H1 (cell line): ENCODE results near the gene DCDC2. TPM values are rescaled to one million over a fixed set of nuclear protein-coding genes. Genes with fewer than 3 reads are reported as not detected.

Source experiments
- CTCF ChIA-PET: fragments of 300-600 bp; sonication (Branson Sonifier 250); formaldehyde crosslinking; loops from one replicate; lab custom pipeline; 2021; ENCODE audit not compliant: partially characterized antibody; lab: Charles Lee
- POLR2A ChIA-PET: fragments of 300-600 bp; sonication (Branson Sonifier 250); formaldehyde crosslinking; loops from one replicate; lab custom pipeline; 2021; ENCODE audit warnings: inconsistent platforms; ENCODE audit not compliant: partially characterized antibody; lab: Charles Lee
- DNase-seq, 2 experiments: peaks; one replicate each; pipeline versions ENCODE4 v3.0.0 to v3.0.0-alpha.2; 2010 to 2022; ENCODE audit warnings: low spot score in 2 of 2, low read depth in 1 of 2, mixed read lengths in 1 of 2
- FAIRE-seq: peaks from 2 replicates; lab custom pipeline; 2011; peaks lifted over from hg19 to GRCh38; lab: Jason Lieb, UNC
- H2AFZ ChIP-seq: 2 replicates; pipeline ENCODE4 v1.8.1; 2012; ENCODE audit warnings: low read length, inconsistent platforms
- H2AK5ac ChIP-seq: 2 replicates; pipeline ENCODE4 v1.6.1; 2013; ENCODE audit warnings: low read depth, low read length
- H2BK120ac ChIP-seq: replicated peaks from 2 replicates; pipeline ENCODE3; 2013; ENCODE audit warnings: low read depth, low read length, inconsistent platforms
- H2BK12ac ChIP-seq: 2 replicates; pipeline ENCODE4 v1.6.1; 2013; ENCODE audit warnings: low read depth, low read length
- H2BK15ac ChIP-seq: 2 replicates; pipeline ENCODE4 v1.6.1; 2013; ENCODE audit warnings: low read length
- H2BK20ac ChIP-seq: 2 replicates; pipeline ENCODE4 v1.6.1; 2013; ENCODE audit warnings: low read length
- H2BK5ac ChIP-seq: 2 replicates; pipeline ENCODE4 v1.6.1; 2013; ENCODE audit warnings: low read depth, low read length
- H3K14ac ChIP-seq: 2 replicates; pipeline ENCODE4 v1.6.1; 2013; ENCODE audit warnings: inconsistent platforms; ENCODE audit not compliant: insufficient read length
- H3K18ac ChIP-seq: 2 replicates; pipeline ENCODE4 v1.6.1; 2013; ENCODE audit warnings: low read length; ENCODE audit errors: extremely low read depth
- H3K23ac ChIP-seq: 2 replicates; pipeline ENCODE4 v1.6.1; 2013; ENCODE audit warnings: inconsistent platforms; ENCODE audit not compliant: insufficient read length
- H3K23me2 ChIP-seq: 2 replicates; pipeline ENCODE4 v1.6.1; 2013; ENCODE audit warnings: low read depth, low read length
- H3K27ac ChIP-seq: 2 replicates; pipeline ENCODE4 v1.6.1; 2011; ENCODE audit warnings: low read depth, low read length, inconsistent platforms
- H3K27me3 ChIP-seq, 4 experiments: replicated peaks in 1 of 4; 1 replicate in 1 of 4; 2 replicates in 3 of 4; pipeline versions ENCODE4 v1.6.1 to v1.8.1; 2011 to 2013; ENCODE audit warnings: low read length in 3 of 4, mild to moderate bottlenecking in 3 of 4, inconsistent platforms in 2 of 4, mixed read lengths in 2 of 4, moderate library complexity in 1 of 4; ENCODE audit not compliant: control insufficient read depth in 3 of 4, insufficient read depth in 3 of 4; ENCODE audit errors: extremely low read depth in 1 of 4
- H3K36me3 ChIP-seq, 4 experiments: 2 replicates each; pipeline versions ENCODE4 v1.6.1 to v1.8.1; 2011 to 2013; ENCODE audit warnings: mild to moderate bottlenecking in 4 of 4, low read length in 3 of 4, moderate library complexity in 2 of 4, control low read depth in 1 of 4, inconsistent platforms in 1 of 4; ENCODE audit not compliant: insufficient read depth in 4 of 4, control insufficient read depth in 2 of 4
- H3K4ac ChIP-seq: replicated peaks from 2 replicates; pipeline ENCODE3; 2013; ENCODE audit warnings: low read length, low read depth, mixed read lengths, inconsistent platforms; ENCODE audit not compliant: insufficient read length
- H3K4me1 ChIP-seq, 4 experiments: replicated peaks in 1 of 4; 1 replicate in 1 of 4; 2 replicates in 3 of 4; pipeline versions ENCODE4 v1.6.1 to v1.8.1; 2011 to 2013; ENCODE audit warnings: low read length in 3 of 4, inconsistent platforms in 2 of 4, mixed read lengths in 1 of 4; ENCODE audit not compliant: insufficient read depth in 4 of 4, control insufficient read depth in 3 of 4
- H3K4me2 ChIP-seq, 2 experiments: 2 replicates each; pipeline versions ENCODE4 v1.6.1 to v1.8.1; 2011 to 2013; ENCODE audit warnings: low read depth in 2 of 2, low read length in 2 of 2, control low read depth in 1 of 2, inconsistent platforms in 1 of 2, mild to moderate bottlenecking in 1 of 2; ENCODE audit not compliant: insufficient read depth in 1 of 2
- H3K4me3 ChIP-seq, 4 experiments: fragments of 200-600, 300-600 bp in 1 of 4; sonication (generic), shearing (Covaris generic), sonication (Bioruptor Twin) in 1 of 4; 2 replicates each; pipeline versions ENCODE4 v1.5.1 to v1.8.1; 2011 to 2016; ENCODE audit warnings: low read length in 4 of 4, low read depth in 3 of 4, control low read depth in 2 of 4, inconsistent platforms in 2 of 4, mild to moderate bottlenecking in 2 of 4, mixed read lengths in 1 of 4, moderate library complexity in 1 of 4; ENCODE audit not compliant: insufficient read depth in 2 of 4; ENCODE audit errors: extremely low read depth in 1 of 4
- H3K56ac ChIP-seq: replicated peaks from 2 replicates; pipeline ENCODE3; 2013; ENCODE audit warnings: low read depth, mild to moderate bottlenecking, mixed read lengths, low read length, inconsistent platforms; ENCODE audit not compliant: insufficient read length
- H3K79me1 ChIP-seq: 2 replicates; pipeline ENCODE4 v1.6.1; 2013; ENCODE audit warnings: low read depth, low read length, control low read depth
- H3K79me2 ChIP-seq, 2 experiments: 2 replicates each; pipeline versions ENCODE4 v1.6.1 to v1.8.1; 2012 to 2013; ENCODE audit warnings: low read length in 2 of 2, mild to moderate bottlenecking in 2 of 2, inconsistent platforms in 1 of 2; ENCODE audit not compliant: insufficient read depth in 2 of 2, control insufficient read depth in 1 of 2
- H3K9ac ChIP-seq, 4 experiments: replicated peaks in 1 of 4; 1 replicate in 1 of 4; 2 replicates in 3 of 4; pipeline versions ENCODE4 v1.6.1 to v1.8.1; 2011 to 2013; ENCODE audit warnings: low read depth in 3 of 4, low read length in 3 of 4, control low read depth in 2 of 4, mild to moderate bottlenecking in 2 of 4, moderate library complexity in 2 of 4, inconsistent platforms in 1 of 4; ENCODE audit errors: extremely low read depth in 1 of 4
- H3K9me3 ChIP-seq, 2 experiments: 2 replicates each; pipeline versions ENCODE4 v1.6.1 to v1.8.1; 2012 to 2013; ENCODE audit warnings: mild to moderate bottlenecking in 2 of 2, moderate library complexity in 2 of 2, control low read depth in 1 of 2, inconsistent platforms in 1 of 2, low read depth in 1 of 2, low read length in 1 of 2, mixed read lengths in 1 of 2; ENCODE audit not compliant: insufficient read depth in 2 of 2
- H4K20me1 ChIP-seq, 2 experiments: replicated peaks in 1 of 2; 2 replicates each; pipeline versions ENCODE3 to v1.8.1; 2011 to 2013; ENCODE audit warnings: inconsistent platforms in 2 of 2, low read length in 2 of 2, mild to moderate bottlenecking in 1 of 2; ENCODE audit not compliant: insufficient read depth in 2 of 2, control insufficient read depth in 1 of 2
- H4K5ac ChIP-seq: 2 replicates; pipeline ENCODE4 v1.6.1; 2013; ENCODE audit warnings: low read length, low read depth, mixed read lengths, inconsistent platforms; ENCODE audit not compliant: insufficient read length
- H4K8ac ChIP-seq: 2 replicates; pipeline ENCODE4 v1.8.0; 2013; ENCODE audit warnings: mild to moderate bottlenecking, moderate library complexity, low read length, inconsistent platforms; ENCODE audit not compliant: insufficient read depth; ENCODE audit errors: extremely low read depth
- H4K91ac ChIP-seq: replicated peaks from 2 replicates; pipeline ENCODE3; 2013; ENCODE audit warnings: low read length, mixed read lengths, inconsistent platforms; ENCODE audit not compliant: insufficient read length
- CBX8 ChIP-seq: fragments of 300-800, 300-1000 bp; sonication (generic); IDR thresholded peaks from 2 replicates; pipeline ENCODE4 v1.7.1; 2016; ENCODE audit warnings: low read depth, low read length, borderline replicate concordance
- EGR1 ChIP-seq: IDR thresholded peaks from 2 replicates; pipeline ENCODE4 v1.6.1; 2011; ENCODE audit warnings: low read depth, low read length, borderline replicate concordance
- JUN ChIP-seq: IDR thresholded peaks from 2 replicates; pipeline ENCODE4 v1.6.1; 2011; ENCODE audit warnings: low read depth, mild to moderate bottlenecking, improper control_type of control experiment, low read length
- JUND ChIP-seq: IDR thresholded peaks from 2 replicates; pipeline ENCODE4 v1.6.1; 2011; ENCODE audit warnings: mild to moderate bottlenecking, improper control_type of control experiment, low read length
- RXRA ChIP-seq: IDR thresholded peaks from 2 replicates; pipeline ENCODE4 v1.6.1; 2011; ENCODE audit warnings: low read depth, mild to moderate bottlenecking, low read length, moderate library complexity; ENCODE audit not compliant: insufficient read depth
- SUZ12 ChIP-seq: fragments of 200-600 bp; sonication (generic); IDR thresholded peaks from 2 replicates; pipeline ENCODE4 v1.6.1; 2012; ENCODE audit warnings: mild to moderate bottlenecking, inconsistent platforms, low read length, moderate library complexity, mixed read lengths
- YY1 ChIP-seq: IDR thresholded peaks from 2 replicates; pipeline ENCODE4 v1.6.1; 2011; ENCODE audit warnings: low read depth, mild to moderate bottlenecking, low read length
- WGBS, 2 experiments: shearing (Covaris generic) in 1 of 2; methylation state at CpG; one replicate each; pipeline versions ENCODE4 v1.1.6 to v1.1.7; 2013 to 2015; ENCODE audit warnings: low lambda C conversion rate in 2 of 2, mixed read lengths in 2 of 2, inconsistent platforms in 1 of 2, low coverage in 1 of 2, missing lambda C conversion rate in 1 of 2; ENCODE audit not compliant: insufficient replicate concordance in 2 of 2, insufficient coverage in 1 of 2, insufficient read length in 1 of 2; ENCODE audit errors: extremely low coverage in 1 of 2, missing lambda C conversion rate in 1 of 2; 5-methylcytosine and 5-hydroxymethylcytosine counted together
- polyA plus RNA-seq, 7 experiments: library from polyadenylated mRNA; depleted of rRNA in 3 of 7; stranded (reverse) in 5 of 7; unstranded in 2 of 7; fragments of >200 nt in 5 of 7; fragments of 200-250 nt in 2 of 7; gene quantifications; 1 replicate in 5 of 7; 2 replicates in 1 of 7; 4 replicates in 1 of 7; pipeline versions ENCODE4 v1.2.1 to v1.2.3, GENCODE V29; 2011 to 2013; ENCODE audit warnings: missing spikeins in 2 of 7, mixed read lengths in 2 of 7
- total RNA-seq: library from RNA; stranded (reverse); fragmentation: NEBNext Ultra II Directional; extraction: Animal tissue kit (Norgen Biotek cat#: 25700); gene quantifications from 2 replicates; pipeline ENCODE4 v1.2.1, GENCODE V29; 2021
- TF ChIP-seq, protein P1 (sequence below), 3 experiments: IDR thresholded peaks; 1 replicate in 2 of 3; 2 replicates in 1 of 3; pipeline versions ENCODE4 v1.5.1 to v1.6.1; 2011; ENCODE audit warnings: low read length in 3 of 3, mild to moderate bottlenecking in 3 of 3, inconsistent platforms in 2 of 3, low read depth in 1 of 3, moderate library complexity in 1 of 3; ENCODE audit not compliant: insufficient read depth in 1 of 3; ENCODE audit errors: control extremely low read depth in 1 of 3
- TF ChIP-seq, protein P2 (sequence below): IDR thresholded peaks from 2 replicates; pipeline ENCODE4 v1.6.1; 2012; ENCODE audit warnings: low read length, inconsistent platforms

The DCDC2 gene
- total and polyA plus RNA-seq, 2 of the 8 experiments (the other 6 are each of a cell fraction or from before 2014, with no cell fraction given): 0.03 to 0.15 TPM

DNA sequence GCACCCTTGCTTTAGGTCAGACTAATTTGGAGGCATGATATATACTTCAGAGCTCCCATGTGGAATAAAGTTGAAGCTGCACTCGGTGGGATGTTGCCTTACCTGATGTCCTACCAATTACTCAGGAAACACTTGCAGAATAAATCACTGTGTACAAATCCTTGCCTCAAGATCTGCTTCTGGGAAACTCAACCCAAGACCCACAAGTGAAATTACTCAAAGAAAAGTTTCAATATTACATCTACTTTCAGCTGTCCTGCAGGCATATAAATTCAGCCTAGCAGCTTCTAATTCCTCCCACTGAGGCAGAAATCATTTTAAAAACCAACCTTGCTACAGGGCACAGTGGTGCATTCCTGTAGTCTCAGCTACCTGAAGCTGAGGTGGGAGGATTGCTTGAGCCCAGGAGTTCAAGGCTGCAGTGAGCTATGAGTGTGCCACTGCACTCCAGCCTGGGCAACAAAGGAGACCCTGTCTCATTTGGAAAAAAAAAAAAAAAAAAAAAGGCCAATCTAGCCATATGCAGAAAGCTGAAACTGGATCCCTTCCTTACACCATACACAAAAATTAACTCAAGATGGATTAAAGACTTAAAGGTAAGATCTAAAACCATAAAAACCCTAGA is 20.7 kb upstream of the DCDC2 start:
- no peak overlapping the region for H2AFZ ChIP-seq
- TF ChIP-seq YY1 (no peak), RXRA (no peak), SUZ12 (no peak), JUN (no peak), JUND (no peak), EGR1 (no peak), CBX8 (no peak)
- TF ChIP-seq, protein P1, sequence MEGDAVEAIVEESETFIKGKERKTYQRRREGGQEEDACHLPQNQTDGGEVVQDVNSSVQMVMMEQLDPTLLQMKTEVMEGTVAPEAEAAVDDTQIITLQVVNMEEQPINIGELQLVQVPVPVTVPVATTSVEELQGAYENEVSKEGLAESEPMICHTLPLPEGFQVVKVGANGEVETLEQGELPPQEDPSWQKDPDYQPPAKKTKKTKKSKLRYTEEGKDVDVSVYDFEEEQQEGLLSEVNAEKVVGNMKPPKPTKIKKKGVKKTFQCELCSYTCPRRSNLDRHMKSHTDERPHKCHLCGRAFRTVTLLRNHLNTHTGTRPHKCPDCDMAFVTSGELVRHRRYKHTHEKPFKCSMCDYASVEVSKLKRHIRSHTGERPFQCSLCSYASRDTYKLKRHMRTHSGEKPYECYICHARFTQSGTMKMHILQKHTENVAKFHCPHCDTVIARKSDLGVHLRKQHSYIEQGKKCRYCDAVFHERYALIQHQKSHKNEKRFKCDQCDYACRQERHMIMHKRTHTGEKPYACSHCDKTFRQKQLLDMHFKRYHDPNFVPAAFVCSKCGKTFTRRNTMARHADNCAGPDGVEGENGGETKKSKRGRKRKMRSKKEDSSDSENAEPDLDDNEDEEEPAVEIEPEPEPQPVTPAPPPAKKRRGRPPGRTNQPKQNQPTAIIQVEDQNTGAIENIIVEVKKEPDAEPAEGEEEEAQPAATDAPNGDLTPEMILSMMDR (IDR thresholded peaks at IDR 0.05; ENCODE audit: control extremely low read depth in 1 of 3, insufficient read depth in 1 of 3, low read depth in 1 of 3, low read length in 3 of 3): no peak
- TF ChIP-seq, protein P2, sequence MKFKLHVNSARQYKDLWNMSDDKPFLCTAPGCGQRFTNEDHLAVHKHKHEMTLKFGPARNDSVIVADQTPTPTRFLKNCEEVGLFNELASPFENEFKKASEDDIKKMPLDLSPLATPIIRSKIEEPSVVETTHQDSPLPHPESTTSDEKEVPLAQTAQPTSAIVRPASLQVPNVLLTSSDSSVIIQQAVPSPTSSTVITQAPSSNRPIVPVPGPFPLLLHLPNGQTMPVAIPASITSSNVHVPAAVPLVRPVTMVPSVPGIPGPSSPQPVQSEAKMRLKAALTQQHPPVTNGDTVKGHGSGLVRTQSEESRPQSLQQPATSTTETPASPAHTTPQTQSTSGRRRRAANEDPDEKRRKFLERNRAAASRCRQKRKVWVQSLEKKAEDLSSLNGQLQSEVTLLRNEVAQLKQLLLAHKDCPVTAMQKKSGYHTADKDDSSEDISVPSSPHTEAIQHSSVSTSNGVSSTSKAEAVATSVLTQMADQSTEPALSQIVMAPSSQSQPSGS: no peak

More for the DNA sequence above, 20.7 kb upstream of the DCDC2 start:
- no peak overlapping the region for H4K5ac ChIP-seq
- no peak overlapping the region for H3K23ac ChIP-seq
- no peak overlapping the region for H3K56ac ChIP-seq
- peaks cover under 1% of the 10 kb centered on the region; the same call in 1 of the 2 replicates for H3K23me2 ChIP-seq
- H2BK12ac ChIP-seq: no peak overlapping the region
- H3K4ac ChIP-seq: no peak overlapping the region
- H3K9ac ChIP-seq: no peak overlapping the region
- no peak overlapping the region for H2BK120ac ChIP-seq
- no peaks in the 10 kb centered on the region for H3K79me2 ChIP-seq
- H3K9me3 ChIP-seq: no peaks in the 10 kb centered on the region
- H3K27me3 ChIP-seq: no peaks in the 10 kb centered on the region
- H3K18ac ChIP-seq: no peak overlapping the region
- ChIA-PET CTCF (interaction anchor here (1.2 to 1.3 kb wide), 2 partner anchors 10 to 95 kb away, joined by 3 to 5 read pairs; no protein-coding TSS in a partner anchor), POLR2A (no interaction called here)
- no peak overlapping the region for H2BK15ac ChIP-seq
- no peaks in the 10 kb centered on the region for H3K36me3 ChIP-seq
- FAIRE-seq: no peak
- H3K4me2 ChIP-seq: no peak overlapping the region
- no peak overlapping the region for H3K14ac ChIP-seq
- DNase-seq: no peak
- no peak overlapping the region for H2AK5ac ChIP-seq
- H4K20me1 ChIP-seq: no peaks in the 10 kb centered on the region
- H2BK20ac ChIP-seq: no peak overlapping the region
- H4K8ac ChIP-seq: no peak overlapping the region
- no peak overlapping the region for H2BK5ac ChIP-seq
- no peak overlapping the region for H3K4me3 ChIP-seq
- no peaks in the 10 kb centered on the region for H3K79me1 ChIP-seq
- WGBS, 2 experiments: 75% methylated on average over 1 of the region's 1 CpG; no CpG with 5 or more reads in 1 of the 2 experiments
- no peaks in the 10 kb centered on the region for H3K4me1 ChIP-seq
- H4K91ac ChIP-seq: no peak overlapping the region
- H3K27ac ChIP-seq: no peak overlapping the region
